ENCODE data around the gene ZNF579. TPM values are rescaled to one million over a fixed set of nuclear protein-coding genes. Genes with fewer than 3 reads are reported as not detected.

Gene ZNF579
- total RNA-seq, 1 experiment from 2014 or later = 19.9 TPM

- peak overlapping the region; percentile 60 for H2AFZ ChIP-seq (ENCODE audit: low read length)
- Mint-ChIP-seq H3K9me3 (no peaks in the 10 kb centered on the region; a peak in 1 of 5 replicates), H3K27me3 (ENCODE audit: low read depth) (peaks cover 2% of the 10 kb centered on the region), H3K4me3 (peak overlapping the region in 1 of 2 experiments; percentile 33; a peak in 1 of 5 replicates), H3K27ac (no peak overlapping the region), H3K36me3 (ENCODE audit: insufficient read depth in 1 of 3, low read depth in 3 of 3) (no peaks in the 10 kb centered on the region), H3K4me1 (peaks cover 33 to 52% of the 10 kb centered on the region in 2 experiments)
- H3K4me1 ChIP-seq (ENCODE audit: insufficient read depth, low read length) = peaks cover 8% of the 10 kb centered on the region; the same call in 1 of the 2 replicates
- H4K8ac ChIP-seq (replicated peaks; ENCODE audit: insufficient read length, low read depth, low read length) = no peak overlapping the region
- H3K9me3 ChIP-seq (ENCODE audit: control insufficient read depth, low read depth, low read length) = no peaks in the 10 kb centered on the region
- no peak overlapping the region for H3K27ac ChIP-seq (ENCODE audit: insufficient read length, low read depth, low read length)
- H3K4me2 ChIP-seq (ENCODE audit: insufficient read depth, insufficient read length, low read length) = no peak overlapping the region
- H3K14ac ChIP-seq (ENCODE audit: insufficient read depth, low read length) = no peak overlapping the region
- no peak overlapping the region for H3T11ph ChIP-seq (ENCODE audit: low read length)
- WGBS (ENCODE audit: extremely low coverage, insufficient read length, low lambda C conversion rate) = no CpG with 5 or more reads among the region's 13 CpGs
- no peak overlapping the region for H2BK5ac ChIP-seq (ENCODE audit: insufficient read length, low read length)
- H3K9ac ChIP-seq (ENCODE audit: extremely low read depth, insufficient read length, low read length) = no peak overlapping the region
- H2AK5ac ChIP-seq (ENCODE audit: insufficient read length, low read length) = no peak overlapping the region
- H2BK120ac ChIP-seq (ENCODE audit: low read depth, low read length, poor library complexity, severe bottlenecking) = no peak overlapping the region
- H2BK15ac ChIP-seq (ENCODE audit: low read depth, low read length) = no peak overlapping the region
- H2BK20ac ChIP-seq (ENCODE audit: low read depth, low read length, poor library complexity, severe bottlenecking) = no peak overlapping the region
- no peaks in the 10 kb centered on the region for H3K79me1 ChIP-seq (ENCODE audit: insufficient read depth, low read depth, low read length, poor library complexity, severe bottlenecking)
- no peak overlapping the region for H2BK12ac ChIP-seq (ENCODE audit: insufficient read length, low read depth, low read length)
- no peaks in the 10 kb centered on the region for H3K27me3 ChIP-seq (ENCODE audit: insufficient read depth, low read length)
- H4K20me1 ChIP-seq (ENCODE audit: control insufficient read depth, insufficient read depth, insufficient read length) = no peaks in the 10 kb centered on the region
- no peak for DNase-seq
- no peak overlapping the region for H4K5ac ChIP-seq (ENCODE audit: insufficient read length, low read depth, low read length)
- peaks cover 7% of the 10 kb centered on the region for H3K23me2 ChIP-seq (ENCODE audit: insufficient read length, low read depth, low read length, poor library complexity, severe bottlenecking)
- TF ChIP-seq CTCF (conservative IDR thresholded peaks at IDR 0.05) = no peak
- no peak overlapping the region for H3K23ac ChIP-seq (ENCODE audit: insufficient read length, low read depth, low read length)
- no peak overlapping the region for H3K4ac ChIP-seq (ENCODE audit: low read depth, low read length)
- H4K91ac ChIP-seq (ENCODE audit: insufficient read length, low read depth, low read length) = no peak overlapping the region
- H3K56ac ChIP-seq (ENCODE audit: insufficient read length, low read depth, low read length) = no peak overlapping the region
- no peaks in the 10 kb centered on the region for H3K79me2 ChIP-seq (ENCODE audit: insufficient read depth, low read length)
- no peak overlapping the region for H3K18ac ChIP-seq (ENCODE audit: insufficient read length, low read depth, low read length)
Measured at GRCh38 chr19:55552620-55553019, 28.0 kb downstream of the ZNF579 start.

Measured in H9 (cell line).